ENCODE data around the gene PIAS2.

The PIAS2 gene

DNA sequence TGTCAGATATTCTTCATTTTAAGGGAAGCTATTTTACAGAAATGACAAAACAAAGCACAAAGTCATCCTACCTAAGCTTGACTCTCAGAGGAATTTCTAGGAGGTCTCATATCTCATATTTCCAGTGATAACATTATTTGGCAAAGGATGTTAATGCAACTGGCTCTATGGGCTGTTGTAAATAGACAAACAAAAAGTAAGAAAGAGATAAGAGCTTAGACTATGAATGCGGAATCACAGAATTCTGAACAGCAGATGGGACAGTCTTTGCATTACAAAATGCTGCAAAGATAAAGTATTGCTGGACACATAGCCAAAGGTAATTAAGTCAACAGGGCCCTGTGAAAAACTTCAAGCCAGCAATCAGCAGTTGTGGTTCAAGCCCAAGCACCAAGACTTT, 23.9 kb downstream of the PIAS2 start:
- H3K79me2 ChIP-seq (ENCODE audit: insufficient read depth, low read depth): peaks cover 77% of the 10 kb centered on the region
- 0 out of 2 replicates have a peak overlapping the region, but pooled peaks have one; percentile 4 for H3K27ac ChIP-seq

DNA sequence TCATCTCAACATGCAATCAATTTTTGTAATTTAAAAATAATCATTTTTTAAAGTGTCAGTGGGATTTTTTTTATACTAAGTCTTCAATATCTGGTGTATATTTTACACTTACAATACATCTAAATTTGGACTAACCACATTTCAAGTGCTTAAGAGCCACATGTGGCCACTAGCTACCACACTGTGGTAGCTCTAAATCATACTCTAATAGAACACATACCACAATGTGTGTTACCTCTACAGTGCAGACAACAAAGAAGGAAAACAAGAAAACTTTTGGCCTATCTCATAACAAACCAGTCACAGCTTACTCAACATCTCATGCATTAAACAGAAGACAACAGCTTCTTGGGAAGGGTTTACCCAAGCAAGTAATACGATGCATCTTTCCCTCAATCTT, 24.5 kb downstream of the PIAS2 start:
- H3K27ac ChIP-seq: peak overlapping the region; percentile 4; the same call in 1 of the 2 replicates
- H2AFZ ChIP-seq (ENCODE audit: low read depth): no peak overlapping the region
- peaks cover 76% of the 10 kb centered on the region for H3K79me2 ChIP-seq (ENCODE audit: insufficient read depth, low read depth)
- peaks cover 24% of the 10 kb centered on the region; the same call in 1 of the 2 replicates for H4K20me1 ChIP-seq (ENCODE audit: insufficient read depth)
- H3K4me2 ChIP-seq: peak overlapping the region; percentile 34
- TF ChIP-seq, protein P1, sequence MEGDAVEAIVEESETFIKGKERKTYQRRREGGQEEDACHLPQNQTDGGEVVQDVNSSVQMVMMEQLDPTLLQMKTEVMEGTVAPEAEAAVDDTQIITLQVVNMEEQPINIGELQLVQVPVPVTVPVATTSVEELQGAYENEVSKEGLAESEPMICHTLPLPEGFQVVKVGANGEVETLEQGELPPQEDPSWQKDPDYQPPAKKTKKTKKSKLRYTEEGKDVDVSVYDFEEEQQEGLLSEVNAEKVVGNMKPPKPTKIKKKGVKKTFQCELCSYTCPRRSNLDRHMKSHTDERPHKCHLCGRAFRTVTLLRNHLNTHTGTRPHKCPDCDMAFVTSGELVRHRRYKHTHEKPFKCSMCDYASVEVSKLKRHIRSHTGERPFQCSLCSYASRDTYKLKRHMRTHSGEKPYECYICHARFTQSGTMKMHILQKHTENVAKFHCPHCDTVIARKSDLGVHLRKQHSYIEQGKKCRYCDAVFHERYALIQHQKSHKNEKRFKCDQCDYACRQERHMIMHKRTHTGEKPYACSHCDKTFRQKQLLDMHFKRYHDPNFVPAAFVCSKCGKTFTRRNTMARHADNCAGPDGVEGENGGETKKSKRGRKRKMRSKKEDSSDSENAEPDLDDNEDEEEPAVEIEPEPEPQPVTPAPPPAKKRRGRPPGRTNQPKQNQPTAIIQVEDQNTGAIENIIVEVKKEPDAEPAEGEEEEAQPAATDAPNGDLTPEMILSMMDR (conservative IDR thresholded peaks at IDR 0.05; ENCODE audit: low read depth, low read length): no peak
- H3K4me1 ChIP-seq (ENCODE audit: low read depth, poor library complexity, severe bottlenecking): peaks cover 39% of the 10 kb centered on the region
- no peak overlapping the region for H3K4me3 ChIP-seq (IDR thresholded peaks at IDR 0.05; ENCODE audit: insufficient read depth, low read depth, low read length)
- no peak overlapping the region for H3K9ac ChIP-seq
- H3K27me3 ChIP-seq (ENCODE audit: insufficient read depth, low read depth): no peaks in the 10 kb centered on the region
- peaks cover under 1% of the 10 kb centered on the region; the same call in 1 of the 2 replicates for H3K36me3 ChIP-seq (ENCODE audit: insufficient read depth)

More for the DNA sequence above, 23.9 kb downstream of the PIAS2 start:
- H3K4me3 ChIP-seq (IDR thresholded peaks at IDR 0.05; ENCODE audit: insufficient read depth, low read depth, low read length): no peak overlapping the region
- H3K4me1 ChIP-seq (ENCODE audit: low read depth, poor library complexity, severe bottlenecking): peaks cover 39% of the 10 kb centered on the region
- H3K36me3 ChIP-seq (ENCODE audit: insufficient read depth): no peaks in the 10 kb centered on the region
- H3K27me3 ChIP-seq (ENCODE audit: insufficient read depth, low read depth): no peaks in the 10 kb centered on the region
- peaks cover 24% of the 10 kb centered on the region; the same call in 1 of the 2 replicates for H4K20me1 ChIP-seq (ENCODE audit: insufficient read depth)
- TF ChIP-seq, protein P1 (conservative IDR thresholded peaks at IDR 0.05; ENCODE audit: low read depth, low read length): no peak
- peak overlapping the region; percentile 34 for H3K4me2 ChIP-seq
- H2AFZ ChIP-seq (ENCODE audit: low read depth): no peak overlapping the region
- no peak overlapping the region for H3K9ac ChIP-seq

DNA sequence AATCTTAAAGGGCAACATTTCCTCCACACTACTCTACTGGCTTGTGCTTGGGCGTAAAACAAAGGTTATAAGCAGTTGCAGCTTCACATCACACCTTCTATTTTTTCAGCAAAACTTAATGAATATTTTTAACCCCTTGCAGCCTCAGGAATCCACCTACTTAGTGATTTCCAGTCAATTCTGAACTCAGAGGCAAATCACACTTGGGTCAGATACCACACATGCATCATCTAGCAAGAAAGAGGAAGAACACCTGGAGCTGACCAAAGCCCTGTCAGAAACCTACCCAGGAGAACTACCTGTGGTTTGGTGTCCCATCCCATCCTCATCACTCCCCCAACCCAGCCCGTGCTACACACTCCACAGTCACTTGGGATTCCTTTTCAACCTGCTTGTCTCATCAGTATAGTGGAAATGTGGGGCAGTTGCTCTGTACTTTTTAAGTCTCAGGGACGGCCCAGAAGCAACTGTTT, 25.5 kb downstream of the PIAS2 start:
- no peak overlapping the region for H3K9ac ChIP-seq
- H3K4me3 ChIP-seq (IDR thresholded peaks at IDR 0.05; ENCODE audit: insufficient read depth, low read depth, low read length): no peak overlapping the region
- peaks cover 39% of the 10 kb centered on the region for H3K4me1 ChIP-seq (ENCODE audit: low read depth, poor library complexity, severe bottlenecking)
- peak overlapping the region; percentile 12; the same call in 1 of the 2 replicates for H3K27ac ChIP-seq
- H2AFZ ChIP-seq (ENCODE audit: low read depth): no peak overlapping the region
- TF ChIP-seq, protein P1 (conservative IDR thresholded peaks at IDR 0.05; ENCODE audit: low read depth, low read length): no peak
- H4K20me1 ChIP-seq (ENCODE audit: insufficient read depth): peaks cover 24% of the 10 kb centered on the region; the same call in 1 of the 2 replicates
- H3K36me3 ChIP-seq (ENCODE audit: insufficient read depth): peaks cover 4% of the 10 kb centered on the region; the same call in 1 of the 2 replicates
- H3K79me2 ChIP-seq (ENCODE audit: insufficient read depth, low read depth): peaks cover 76% of the 10 kb centered on the region
- no peaks in the 10 kb centered on the region for H3K27me3 ChIP-seq (ENCODE audit: insufficient read depth, low read depth)
- peak overlapping the region; percentile 39 for H3K4me2 ChIP-seq

DNA sequence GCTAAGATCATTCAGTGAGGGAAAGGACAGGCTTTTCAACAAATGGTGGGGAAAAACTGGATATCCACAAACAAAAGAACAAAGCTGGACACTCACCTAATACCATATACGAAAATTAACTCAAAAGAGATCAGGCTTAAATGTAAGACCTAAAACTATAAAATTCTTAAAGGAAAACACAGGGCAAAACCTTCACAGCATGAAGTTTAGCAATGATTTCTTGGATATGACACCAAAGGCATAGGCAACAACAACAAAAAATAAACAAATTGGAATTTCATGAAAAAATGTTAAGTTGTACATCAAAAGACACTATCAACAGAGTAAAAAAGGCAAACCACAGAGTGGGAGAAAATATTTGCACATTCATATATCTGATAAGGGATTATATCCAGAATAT, 28.3 kb downstream of the PIAS2 start:
- H3K4me1 ChIP-seq (ENCODE audit: low read depth, poor library complexity, severe bottlenecking): peaks cover 30% of the 10 kb centered on the region
- no peak overlapping the region for H3K9ac ChIP-seq
- H4K20me1 ChIP-seq (ENCODE audit: insufficient read depth): peaks cover 16% of the 10 kb centered on the region; the same call in 1 of the 2 replicates
- H3K4me2 ChIP-seq: no peak overlapping the region
- no peak overlapping the region for H2AFZ ChIP-seq (ENCODE audit: low read depth)
- no peak overlapping the region for H3K4me3 ChIP-seq (IDR thresholded peaks at IDR 0.05; ENCODE audit: insufficient read depth, low read depth, low read length)
- peaks cover 62% of the 10 kb centered on the region for H3K79me2 ChIP-seq (ENCODE audit: insufficient read depth, low read depth)
- H3K27me3 ChIP-seq (ENCODE audit: insufficient read depth, low read depth): no peaks in the 10 kb centered on the region
- TF ChIP-seq, protein P1 (conservative IDR thresholded peaks at IDR 0.05; ENCODE audit: low read depth, low read length): no peak
- H3K36me3 ChIP-seq (ENCODE audit: insufficient read depth): peaks cover 4% of the 10 kb centered on the region; the same call in 1 of the 2 replicates
- H3K27ac ChIP-seq: no peak overlapping the region
